ENCODE data around the gene SERF2. TPM values are rescaled to one million over a fixed set of nuclear protein-coding genes. Genes with fewer than 3 reads are reported as not detected.

Gene SERF2
- total and polyA plus RNA-seq, 10 of the 15 experiments (the other 5 are each of a cell fraction or from before 2014, with no cell fraction given) = 464 to 4,159 (median 1,014) TPM

GRCh38 chr15:43789409-43789808 is 2.7 kb upstream of the SERF2 start:
- 23% methylated on average over 3 of the region's 3 CpGs for WGBS (ENCODE audit: insufficient coverage, insufficient replicate concordance, low lambda C conversion rate, missing lambda C conversion rate)
- no TSS peak for BruUV-seq (replicated peaks)
- ATAC-seq (no peak), FAIRE-seq (no peak), DNase-seq (ENCODE audit: low read depth, low spot score) (peak; percentile 30)
- intact Hi-C loops (cut with micrococcal nuclease; ENCODE audit: unreplicated experiment) (no loop called here), in situ Hi-C loops (cut with MboI) (loop anchor here (10.0 to 25.0 kb wide), 2 partner anchors 55 to 1527 kb away; partner anchors contain the start of genes GANC and TMEM87A)
- peak overlapping the region; percentile 94 for H3K27ac ChIP-seq (ENCODE audit: control insufficient read depth, insufficient read depth)
- no peaks in the 10 kb centered on the region for H4K20me1 ChIP-seq (ENCODE audit: control insufficient read depth, insufficient read depth)
- CTCF ChIA-PET = interaction anchor here (0.6 to 7.1 kb wide), 6 partner anchors 13 to 155 kb away, joined by 3 to 72 read pairs (median 6); partner anchors contain the start of gene ELL3
- peak overlapping the region; percentile 95 for H2AFZ ChIP-seq (ENCODE audit: control insufficient read depth, low read depth, low read length)
- TF ChIP-seq ZNF687 (IDR thresholded peaks at IDR 0.05) (no peak), RUNX3 (IDR thresholded peaks at IDR 0.05; ENCODE audit: low read length) (no peak), NR2F1 (conservative IDR thresholded peaks at IDR 0.05) (peak; percentile 76; the same call in 1 of the 2 replicates), ZNF217 (IDR thresholded peaks at IDR 0.05) (peak; percentile 67; the same call in 1 of the 2 replicates), CHD4 (IDR thresholded peaks at IDR 0.05) (no peak), NBN (IDR thresholded peaks at IDR 0.05) (no peak), CHD1 (IDR thresholded peaks at IDR 0.05; ENCODE audit: low read depth, low read length) (no peak), LARP7 (IDR thresholded peaks at IDR 0.05) (no peak)
- SMC1A ChIA-PET (ENCODE audit: uncharacterized antibody, unreplicated experiment) = interaction anchor here (1.3 to 9.4 kb wide), 10 partner anchors 11 to 54 kb away, joined by 3 to 129 read pairs (median 6); partner anchors contain the start of genes ELL3, HYPK, MFAP1 and SERINC4
- H3K79me2 ChIP-seq (ENCODE audit: control insufficient read depth, insufficient read depth, low read length) = peaks cover 23% of the 10 kb centered on the region
- H3K4me2 ChIP-seq (ENCODE audit: control insufficient read depth, insufficient read depth) = peak overlapping the region; percentile 96
- H3K9ac ChIP-seq (ENCODE audit: control insufficient read depth, insufficient read depth, low read length) = peak overlapping the region; percentile 69
- peak overlapping the region; percentile 36; the same call in 1 of the 2 replicates for H3K4me3 ChIP-seq
- H3K36me3 ChIP-seq (ENCODE audit: control insufficient read depth in 2 of 2, insufficient read depth in 2 of 2, low read length in 1 of 2) = peaks cover 3 to 10% of the 10 kb centered on the region in 2 experiments; a peak in 2 of 4 replicates
- RAD21 ChIA-PET (ENCODE audit: unreplicated experiment) = interaction anchor here (0.9 to 3.6 kb wide), 9 partner anchors 11 to 54 kb away, joined by 4 to 54 read pairs (median 8); partner anchors contain the start of genes ELL3, HYPK, MFAP1 and SERINC4
- no peaks in the 10 kb centered on the region for H3K27me3 ChIP-seq (replicated peaks in 1 of 2; ENCODE audit: control insufficient read depth in 2 of 2, insufficient read depth in 2 of 2, low read length in 1 of 2)
- H3K9me3 ChIP-seq (replicated peaks; ENCODE audit: control insufficient read depth, insufficient read depth, low read length) = no peaks in the 10 kb centered on the region
- peaks cover 31% of the 10 kb centered on the region for H3K4me1 ChIP-seq (ENCODE audit: control insufficient read depth, insufficient read depth, low read length)
- POLR2A ChIA-PET = interaction anchor here (0.6 to 6.5 kb wide), 15 partner anchors 8 to 54 kb away, joined by 3 to 59 read pairs (median 5); partner anchors contain the start of genes ELL3, HYPK, MFAP1 and SERINC4
